ENCODE measurements around the gene FAIM.
A peak's percentile ranks its signal among the peaks of the same experiment; 100 is the strongest.

FAIM gene

DNA sequence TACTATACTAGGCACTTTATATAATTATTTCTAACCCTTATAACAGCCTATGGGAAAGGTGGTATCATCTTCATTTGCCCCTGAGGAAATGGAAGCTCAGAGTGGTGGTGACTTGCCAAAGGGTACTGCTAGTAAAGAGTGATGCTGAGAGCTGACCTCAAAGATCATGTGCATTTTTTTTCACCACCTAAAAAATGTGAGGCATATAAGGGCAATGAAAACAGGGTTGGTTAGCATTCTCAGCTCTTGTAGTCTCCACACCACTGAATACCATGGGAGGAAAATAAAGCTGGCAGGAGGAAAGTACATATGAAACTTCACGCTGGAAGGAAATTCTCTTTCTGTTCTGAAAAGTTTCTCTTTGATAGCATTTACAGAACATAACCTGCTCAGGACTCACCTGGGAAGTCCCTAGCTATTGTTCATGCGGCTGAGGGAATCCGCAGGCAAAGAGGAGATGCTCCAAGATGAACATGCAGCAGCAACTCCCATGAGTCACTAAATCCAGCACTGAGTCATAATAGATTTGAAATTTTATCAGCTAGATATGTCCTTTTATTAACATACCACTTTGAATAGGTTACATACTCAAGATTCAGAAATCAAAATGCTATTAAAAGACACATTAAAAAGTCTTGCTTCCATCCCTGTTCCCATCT lies 17.3 kb downstream of the FAIM start:
- peak; percentile 38 for DNase-seq (ENCODE audit: low read depth, low spot score)
- no peak overlapping the region for H3K4me3 ChIP-seq (ENCODE audit: low read depth, low read length)
- TF ChIP-seq, protein P1, sequence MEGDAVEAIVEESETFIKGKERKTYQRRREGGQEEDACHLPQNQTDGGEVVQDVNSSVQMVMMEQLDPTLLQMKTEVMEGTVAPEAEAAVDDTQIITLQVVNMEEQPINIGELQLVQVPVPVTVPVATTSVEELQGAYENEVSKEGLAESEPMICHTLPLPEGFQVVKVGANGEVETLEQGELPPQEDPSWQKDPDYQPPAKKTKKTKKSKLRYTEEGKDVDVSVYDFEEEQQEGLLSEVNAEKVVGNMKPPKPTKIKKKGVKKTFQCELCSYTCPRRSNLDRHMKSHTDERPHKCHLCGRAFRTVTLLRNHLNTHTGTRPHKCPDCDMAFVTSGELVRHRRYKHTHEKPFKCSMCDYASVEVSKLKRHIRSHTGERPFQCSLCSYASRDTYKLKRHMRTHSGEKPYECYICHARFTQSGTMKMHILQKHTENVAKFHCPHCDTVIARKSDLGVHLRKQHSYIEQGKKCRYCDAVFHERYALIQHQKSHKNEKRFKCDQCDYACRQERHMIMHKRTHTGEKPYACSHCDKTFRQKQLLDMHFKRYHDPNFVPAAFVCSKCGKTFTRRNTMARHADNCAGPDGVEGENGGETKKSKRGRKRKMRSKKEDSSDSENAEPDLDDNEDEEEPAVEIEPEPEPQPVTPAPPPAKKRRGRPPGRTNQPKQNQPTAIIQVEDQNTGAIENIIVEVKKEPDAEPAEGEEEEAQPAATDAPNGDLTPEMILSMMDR (IDR thresholded peaks at IDR 0.05; ENCODE audit: low read depth, low read length), result no peak
- in situ Hi-C loops (cut with HindIII; ENCODE audit: low sequenced_read_pairs), result no loop called here

GRCh38 chr3:138629526-138629925 lies 21.0 kb downstream of the FAIM start:
- no peak for DNase-seq (ENCODE audit: low read depth, low spot score)
- H3K4me3 ChIP-seq (ENCODE audit: low read depth, low read length), result no peak overlapping the region
- TF ChIP-seq, protein P1 (IDR thresholded peaks at IDR 0.05; ENCODE audit: low read depth, low read length), result no peak
- in situ Hi-C loops (cut with HindIII; ENCODE audit: low sequenced_read_pairs), result no loop called here

GRCh38 chr3:138638641-138639040 lies 30.1 kb downstream of the FAIM start:
- in situ Hi-C loops (cut with HindIII; ENCODE audit: low sequenced_read_pairs), result no loop called here
- DNase-seq (ENCODE audit: low read depth, low spot score), result no peak
- no peak overlapping the region for H3K4me3 ChIP-seq (ENCODE audit: low read depth, low read length)
- TF ChIP-seq, protein P1 (IDR thresholded peaks at IDR 0.05; ENCODE audit: low read depth, low read length), result no peak

DNA sequence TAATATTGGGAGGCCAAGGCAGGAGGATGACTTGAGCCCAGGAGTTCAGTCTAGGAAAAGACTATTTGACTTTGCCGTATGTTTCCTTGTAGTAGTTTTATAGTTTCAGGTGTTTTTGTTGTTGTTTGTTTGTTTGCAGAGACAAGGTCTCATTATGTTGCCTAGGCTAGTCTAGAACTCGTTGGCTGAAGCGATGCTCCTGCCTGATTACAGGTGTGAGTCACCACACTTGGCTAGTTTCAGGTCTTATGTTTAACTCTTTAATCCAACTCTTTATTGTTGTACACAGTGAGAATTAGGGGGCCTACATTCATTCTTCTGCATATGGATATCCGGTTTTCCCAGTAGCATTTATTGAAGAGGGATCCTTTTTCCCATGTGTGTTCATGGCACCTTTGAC lies 32.0 kb downstream of the FAIM start:
- DNase-seq (ENCODE audit: low read depth, low spot score), result no peak
- no peak overlapping the region for H3K4me3 ChIP-seq (ENCODE audit: low read depth, low read length)
- in situ Hi-C loops (cut with HindIII; ENCODE audit: low sequenced_read_pairs), result no loop called here
- TF ChIP-seq, protein P1 (IDR thresholded peaks at IDR 0.05; ENCODE audit: low read depth, low read length), result no peak

DNA sequence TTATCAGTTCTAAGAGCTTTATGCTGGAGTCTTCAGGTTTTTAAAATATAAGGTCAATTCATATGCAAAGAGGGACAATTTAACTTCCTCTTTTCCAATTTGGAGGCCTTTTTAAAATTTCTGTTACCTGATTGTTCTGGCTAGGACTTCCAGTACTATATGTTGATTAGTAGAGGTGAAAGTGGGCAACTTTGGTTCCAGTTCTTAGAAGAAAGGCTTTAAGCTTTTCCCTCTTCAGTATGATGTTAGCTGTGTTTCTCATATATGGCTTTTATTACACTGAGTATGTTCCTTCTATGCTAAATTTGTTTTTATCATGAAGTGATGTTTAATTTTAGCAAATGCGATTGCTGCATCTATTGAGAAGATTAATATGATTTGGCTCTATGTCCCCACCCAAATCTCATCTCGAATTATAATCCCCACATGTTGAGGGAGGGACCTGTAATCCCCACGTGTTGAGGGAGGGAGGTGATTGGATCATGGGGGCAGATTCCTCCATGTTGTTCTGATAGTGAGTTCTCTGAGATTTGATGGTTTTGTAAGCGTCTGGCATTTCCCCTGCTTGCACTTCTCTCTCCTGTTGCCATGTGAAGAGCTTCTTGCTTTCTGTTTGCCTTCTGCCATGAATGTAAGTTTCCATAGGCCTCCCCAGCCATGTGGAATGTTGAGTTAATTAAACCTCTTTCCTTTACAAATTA lies 33.8 kb downstream of the FAIM start:
- in situ Hi-C loops (cut with HindIII; ENCODE audit: low sequenced_read_pairs), result no loop called here
- H3K4me3 ChIP-seq (ENCODE audit: low read depth, low read length), result no peak overlapping the region
- TF ChIP-seq, protein P1 (IDR thresholded peaks at IDR 0.05; ENCODE audit: low read depth, low read length), result no peak
- DNase-seq (ENCODE audit: low read depth, low spot score), result no peak

- TF ChIP-seq, protein P1 (IDR thresholded peaks at IDR 0.05; ENCODE audit: low read depth, low read length), result no peak
- no peak for DNase-seq (ENCODE audit: low read depth, low spot score)
- in situ Hi-C loops (cut with HindIII; ENCODE audit: low sequenced_read_pairs), result no loop called here
- H3K4me3 ChIP-seq (ENCODE audit: low read depth, low read length), result no peak overlapping the region
Measured at GRCh38 chr3:138642927-138643253, 34.3 kb downstream of the FAIM start.

Data from astrocyte of the spinal cord (primary cell).